Neuronal stem cell (in vitro differentiated cells): ENCODE results near the gene PAQR6.

Experiments
- DNase-seq: peaks from one replicate; pipeline ENCODE4 v3.0.0-alpha.2; 2013; ENCODE audit warnings: low spot score
- H2AFZ ChIP-seq: one replicate; pipeline ENCODE4 v1.6.1; 2013; ENCODE audit warnings: mild to moderate bottlenecking, low read length, inconsistent platforms
- H2AK5ac ChIP-seq: 2 replicates; pipeline ENCODE4 v1.6.1; 2013; ENCODE audit warnings: low read depth, mild to moderate bottlenecking, inconsistent platforms, low read length, moderate library complexity, mixed read lengths
- H2BK120ac ChIP-seq: 2 replicates; pipeline ENCODE4 v1.6.1; 2013; ENCODE audit warnings: low read depth, mild to moderate bottlenecking, inconsistent platforms, low read length, moderate library complexity, mixed read lengths
- H2BK12ac ChIP-seq: one replicate; pipeline ENCODE4 v1.6.1; 2013; ENCODE audit warnings: low read length, inconsistent platforms
- H2BK15ac ChIP-seq: 2 replicates; pipeline ENCODE4 v1.6.1; 2013; ENCODE audit warnings: mild to moderate bottlenecking, low read length, inconsistent platforms, mixed read lengths
- H2BK5ac ChIP-seq: one replicate; pipeline ENCODE4 v1.6.1; 2013; ENCODE audit warnings: inconsistent platforms, mild to moderate bottlenecking, low read length, moderate library complexity
- H3K14ac ChIP-seq: one replicate; pipeline ENCODE4 v1.6.1; 2013; ENCODE audit warnings: low read length, inconsistent platforms
- H3K18ac ChIP-seq: 2 replicates; pipeline ENCODE4 v1.6.1; 2013; ENCODE audit warnings: low read length, inconsistent platforms
- H3K23ac ChIP-seq: 2 replicates; pipeline ENCODE4 v1.6.1; 2013; ENCODE audit warnings: low read depth, mild to moderate bottlenecking, mixed read lengths, low read length, inconsistent platforms; ENCODE audit not compliant: poor library complexity
- H3K27ac ChIP-seq: replicated peaks from 3 replicates; pipeline ENCODE4 v1.5.1; 2013; ENCODE audit warnings: low read length, inconsistent platforms
- H3K27me3 ChIP-seq, 3 experiments: 2 replicates each; pipeline ENCODE4 v1.6.1; 2013; ENCODE audit warnings: low read length in 3 of 3, mild to moderate bottlenecking in 2 of 3, inconsistent platforms in 1 of 3, low read depth in 1 of 3, mixed read lengths in 1 of 3, moderate library complexity in 1 of 3; ENCODE audit not compliant: control insufficient read depth in 3 of 3, insufficient read depth in 3 of 3
- H3K36me3 ChIP-seq, 2 donors: replicated peaks in 1 of 2; 2 replicates each; pipeline ENCODE4 v1.6.1; 2013; ENCODE audit warnings: low read length in 2 of 2; ENCODE audit not compliant: control insufficient read depth in 2 of 2, insufficient read depth in 2 of 2
- H3K4ac ChIP-seq: 2 replicates; pipeline ENCODE4 v1.6.1; 2013; ENCODE audit warnings: inconsistent platforms, mild to moderate bottlenecking, low read length, moderate library complexity
- H3K4me1 ChIP-seq, 2 donors: 1 replicate in 1 of 2; 2 replicates in 1 of 2; pipeline ENCODE4 v1.6.1; 2013; ENCODE audit warnings: low read length in 2 of 2, low read depth in 1 of 2; ENCODE audit not compliant: control insufficient read depth in 2 of 2, insufficient read depth in 1 of 2
- H3K4me2 ChIP-seq: one replicate; pipeline ENCODE4 v1.6.1; 2013; ENCODE audit warnings: mild to moderate bottlenecking, low read length, inconsistent platforms; ENCODE audit not compliant: insufficient read depth, poor library complexity, severe bottlenecking
- H3K4me3 ChIP-seq, 2 donors: 2 replicates each; pipeline ENCODE4 v1.5.1; 2013; ENCODE audit warnings: low read length in 2 of 2, mild to moderate bottlenecking in 2 of 2, inconsistent platforms in 1 of 2, moderate library complexity in 1 of 2
- H3K79me1 ChIP-seq: one replicate; pipeline ENCODE4 v1.6.1; 2013; ENCODE audit warnings: low read depth, mild to moderate bottlenecking, inconsistent platforms, low read length, moderate library complexity
- H3K9ac ChIP-seq: one replicate; pipeline ENCODE4 v1.6.1; 2013; ENCODE audit warnings: mild to moderate bottlenecking, low read depth, low read length, inconsistent platforms; ENCODE audit not compliant: poor library complexity
- H3K9me3 ChIP-seq, 2 donors: replicated peaks in 1 of 2; 2 replicates each; pipeline versions ENCODE3 to v1.6.1; 2013; ENCODE audit warnings: low read length in 2 of 2, mild to moderate bottlenecking in 2 of 2, inconsistent platforms in 1 of 2, low read depth in 1 of 2, mixed read lengths in 1 of 2, moderate library complexity in 1 of 2; ENCODE audit not compliant: control insufficient read depth in 2 of 2, insufficient read depth in 1 of 2
- H4K8ac ChIP-seq: one replicate; pipeline ENCODE4 v1.6.1; 2013; ENCODE audit warnings: low read depth, mild to moderate bottlenecking, inconsistent platforms, low read length, moderate library complexity
- H4K91ac ChIP-seq: one replicate; pipeline ENCODE4 v1.6.1; 2013; ENCODE audit warnings: low read length, low read depth, mild to moderate bottlenecking, inconsistent platforms; ENCODE audit not compliant: poor library complexity
- WGBS, 2 donors: extraction: QIAGEN DNeasy Blood & Tissue Kit; methylation state at CpG; one replicate each; pipeline ENCODE4 v1.1.7; 2013; ENCODE audit warnings: missing lambda C conversion rate in 2 of 2, mixed read lengths in 1 of 2; ENCODE audit not compliant: insufficient read length in 2 of 2, insufficient replicate concordance in 1 of 2; ENCODE audit errors: extremely low coverage in 2 of 2; 5-methylcytosine and 5-hydroxymethylcytosine counted together

Gene PAQR6

GRCh38 chr1:156200044-156200443 is 47.8 kb downstream of the PAQR6 start:
- no peaks in the 10 kb centered on the region for H3K4me1 ChIP-seq
- H2BK120ac ChIP-seq = no peak overlapping the region
- peak overlapping the region in 1 of 2 donors; percentile 25 for H3K4me3 ChIP-seq
- DNase-seq = no peak
- no peaks in the 10 kb centered on the region for H3K27me3 ChIP-seq
- H2BK12ac ChIP-seq = no peak overlapping the region
- no peak overlapping the region for H2AK5ac ChIP-seq
- H3K27ac ChIP-seq = no peak overlapping the region
- H3K4me2 ChIP-seq = no peak overlapping the region
- peak overlapping the region; percentile 52 for H4K8ac ChIP-seq
- H2BK5ac ChIP-seq = no peak overlapping the region
- no peak overlapping the region for H2BK15ac ChIP-seq
- H3K36me3 ChIP-seq = peaks cover 10 to 28% of the 10 kb centered on the region in 2 donors
- no CpG with 5 or more reads among the region's 8 CpGs for WGBS, 2 donors
- H2AFZ ChIP-seq = no peak overlapping the region
- peak overlapping the region; percentile 26 for H3K4ac ChIP-seq
- peaks cover 2% of the 10 kb centered on the region for H3K79me1 ChIP-seq
- no peak overlapping the region for H3K23ac ChIP-seq
- H3K14ac ChIP-seq = no peak overlapping the region
- H4K91ac ChIP-seq = no peak overlapping the region
- no peak overlapping the region for H3K18ac ChIP-seq
- peaks cover 0 to 2% of the 10 kb centered on the region in 2 donors for H3K9me3 ChIP-seq
- no peak overlapping the region for H3K9ac ChIP-seq

GRCh38 chr1:156198831-156199349 is 49.0 kb downstream of the PAQR6 start:
- H3K4me1 ChIP-seq = peaks cover 2 to 6% of the 10 kb centered on the region in 2 donors
- no peak overlapping the region for H3K14ac ChIP-seq
- no peak overlapping the region for H2BK120ac ChIP-seq
- H3K9ac ChIP-seq = no peak overlapping the region
- no peak overlapping the region for H3K27ac ChIP-seq
- no peak overlapping the region for H2BK12ac ChIP-seq
- no peak overlapping the region for H3K23ac ChIP-seq
- no peak overlapping the region for H3K18ac ChIP-seq
- no peak overlapping the region for H3K4ac ChIP-seq
- peaks cover 0 to 2% of the 10 kb centered on the region in 2 donors for H3K9me3 ChIP-seq
- WGBS, 2 donors = no CpG with 5 or more reads among the region's 5 CpGs
- peaks cover 10 to 28% of the 10 kb centered on the region in 2 donors for H3K36me3 ChIP-seq
- no peak overlapping the region for H4K8ac ChIP-seq
- no peak overlapping the region for H4K91ac ChIP-seq
- H2BK5ac ChIP-seq = no peak overlapping the region
- no peak overlapping the region for H3K4me3 ChIP-seq
- peaks cover 7% of the 10 kb centered on the region for H3K79me1 ChIP-seq
- H3K4me2 ChIP-seq = no peak overlapping the region
- no peaks in the 10 kb centered on the region for H3K27me3 ChIP-seq
- H2AK5ac ChIP-seq = no peak overlapping the region
- H2BK15ac ChIP-seq = no peak overlapping the region
- DNase-seq = no peak
- no peak overlapping the region for H2AFZ ChIP-seq

- Histone ChIP-seq H4K91ac (no peak overlapping the region), H3K14ac (no peak overlapping the region), H3K4me2 (no peak overlapping the region), H3K23ac (no peak overlapping the region), H3K9ac (no peak overlapping the region), H3K36me3 (peaks cover 8 to 17% of the 10 kb centered on the region in 2 donors), H3K4me3 (no peak overlapping the region), H3K27ac (no peak overlapping the region), H2BK120ac (no peak overlapping the region), H4K8ac (no peak overlapping the region), H2BK5ac (no peak overlapping the region), H3K18ac (no peak overlapping the region), H3K27me3 (no peaks in the 10 kb centered on the region), H2BK15ac (no peak overlapping the region), H3K9me3 (peaks cover 0 to 2% of the 10 kb centered on the region in 2 donors), H2AK5ac (no peak overlapping the region), H3K4me1 (peaks cover 2 to 10% of the 10 kb centered on the region in 2 donors), H2BK12ac (no peak overlapping the region), H2AFZ (no peak overlapping the region), H3K79me1 (peaks cover 7% of the 10 kb centered on the region), H3K4ac (no peak overlapping the region)
- no CpG with 5 or more reads among the region's 2 CpGs for WGBS, 2 donors
- DNase-seq = no peak
Measured at GRCh38 chr1:156196445-156196844, 51.4 kb downstream of the PAQR6 start.

GRCh38 chr1:156195853-156196252 is 52.0 kb downstream of the PAQR6 start:
- Histone ChIP-seq H3K4me3 (no peak overlapping the region), H4K8ac (no peak overlapping the region), H3K79me1 (peaks cover 7% of the 10 kb centered on the region), H2AK5ac (no peak overlapping the region), H3K36me3 (peaks cover 8 to 14% of the 10 kb centered on the region in 2 donors), H3K27ac (no peak overlapping the region), H3K4ac (no peak overlapping the region), H2BK12ac (no peak overlapping the region), H3K4me2 (no peak overlapping the region), H3K18ac (no peak overlapping the region), H3K4me1 (peaks cover 2 to 10% of the 10 kb centered on the region in 2 donors), H2BK5ac (no peak overlapping the region), H3K9ac (no peak overlapping the region), H4K91ac (no peak overlapping the region), H2BK120ac (no peak overlapping the region), H3K23ac (no peak overlapping the region), H3K9me3 (peaks cover 0 to 2% of the 10 kb centered on the region in 2 donors), H3K14ac (no peak overlapping the region), H2AFZ (no peak overlapping the region), H2BK15ac (no peak overlapping the region), H3K27me3 (no peaks in the 10 kb centered on the region)
- no peak for DNase-seq
- WGBS, 2 donors = no CpG with 5 or more reads among the region's 4 CpGs
